ENCODE results near the gene SLC12A8.

- TF ChIP-seq CTCF (conservative IDR thresholded peaks at IDR 0.05) (no peak), EZH2 (IDR thresholded peaks at IDR 0.05; ENCODE audit: low read depth) (no peak)
Observed at GRCh38 chr3:125078951-125079674, 133.4 kb downstream of the SLC12A8 start.

Measured in PC-9 (cell line).